DND-41 (cell line): Measurements from ENCODE around the gene SLC15A4.

Experiments
- CTCF ChIP-seq: IDR thresholded peaks from 2 replicates; pipeline ENCODE4 v1.5.1; 2012; ENCODE audit warnings: borderline replicate concordance, low read length, moderate library complexity, mild to moderate bottlenecking; ENCODE audit not compliant: poor library complexity, severe bottlenecking; ENCODE audit errors: extremely low read depth
- EZH2 ChIP-seq: IDR thresholded peaks from 3 replicates; pipeline ENCODE4 v1.6.1; 2012; ENCODE audit warnings: borderline replicate concordance, low read depth, mild to moderate bottlenecking, moderate library complexity, low read length, inconsistent platforms; ENCODE audit not compliant: severe bottlenecking

DNA sequence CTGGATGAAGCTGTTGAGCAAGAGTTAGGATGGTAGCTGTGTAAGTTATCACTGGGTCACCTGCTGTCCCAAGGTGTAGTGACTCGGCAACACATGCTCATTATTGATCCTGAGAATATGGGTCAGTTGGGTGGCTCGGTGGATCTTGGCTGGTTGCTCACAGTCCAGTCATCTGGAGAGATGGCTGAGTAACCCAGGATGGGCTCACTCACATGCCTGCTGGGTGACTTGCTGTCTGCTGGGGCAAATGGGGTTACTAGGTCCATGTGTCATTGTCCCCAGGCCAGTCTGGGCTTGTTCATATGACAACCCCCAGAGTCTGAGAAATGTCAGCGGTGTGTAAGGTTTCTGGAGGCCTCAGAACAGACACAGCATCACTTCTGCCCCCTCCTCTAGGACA, 69.5 kb downstream of the SLC15A4 start:
- TF ChIP-seq CTCF, result no peak
- TF ChIP-seq EZH2, result no peak
